Loucy (cell line): ENCODE measurements around the gene EIF3A.

Experiments
- H2AFZ ChIP-seq: fragments of 200-600 bp; sonication (generic); 2 replicates; pipeline ENCODE4 v1.6.0; 2016; ENCODE audit warnings: antibody characterized with exemption, mild to moderate bottlenecking, low read length, moderate library complexity
- H3F3A ChIP-seq: fragments of 200-600 bp; 2 replicates; pipeline ENCODE4 v1.6.0; 2016; ENCODE audit warnings: antibody characterized with exemption, low read depth, mild to moderate bottlenecking
- H3K27me3 ChIP-seq: fragments of 200-600 bp; sonication (generic); 2 replicates; pipeline ENCODE4 v1.6.1; 2014; ENCODE audit warnings: low read length, mild to moderate bottlenecking; ENCODE audit not compliant: insufficient read depth, poor library complexity, severe bottlenecking
- H3K36me3 ChIP-seq: fragments of 200-600 bp; sonication (generic); 2 replicates; pipeline ENCODE4 v1.6.1; 2016; ENCODE audit warnings: low read length; ENCODE audit not compliant: insufficient read depth
- H3K4me1 ChIP-seq: fragments of 200-600 bp; sonication (generic); 2 replicates; pipeline ENCODE4 v1.5.1; 2014; ENCODE audit warnings: low read length, mild to moderate bottlenecking; ENCODE audit not compliant: insufficient read depth, poor library complexity, severe bottlenecking
- H3K4me2 ChIP-seq: fragments of 200-600 bp; sonication (generic); 2 replicates; pipeline ENCODE4 v1.6.0; 2014; ENCODE audit warnings: antibody characterized with exemption, low read length, low read depth, mild to moderate bottlenecking; ENCODE audit not compliant: poor library complexity, severe bottlenecking
- H3K4me3 ChIP-seq: fragments of 200-600 bp; sonication (generic); 2 replicates; pipeline ENCODE4 v1.5.1; 2014; ENCODE audit warnings: low read length, mild to moderate bottlenecking, mixed read lengths; ENCODE audit not compliant: poor library complexity, severe bottlenecking
- H3K79me2 ChIP-seq: fragments of 200-600 bp; sonication (generic); 2 replicates; pipeline ENCODE4 v1.6.1; 2014; ENCODE audit warnings: low read length; ENCODE audit not compliant: insufficient read depth
- H3K9ac ChIP-seq: fragments of 200-600 bp; sonication (generic); 2 replicates; pipeline ENCODE4 v1.6.0; 2014; ENCODE audit warnings: mild to moderate bottlenecking, low read depth, low read length, moderate library complexity; ENCODE audit not compliant: poor library complexity, severe bottlenecking
- H3K9me2 ChIP-seq: fragments of 200-600 bp; sonication (generic); replicated peaks from 2 replicates; pipeline ENCODE4 v1.6.1; 2016; ENCODE audit warnings: low read depth, low read length, mixed read lengths
- H3K9me3 ChIP-seq: fragments of 200-600 bp; sonication (generic); 2 replicates; pipeline ENCODE4 v1.6.1; 2014; ENCODE audit warnings: mild to moderate bottlenecking, antibody characterized with exemption, low read length, low read depth; ENCODE audit not compliant: insufficient read depth
- H4K20me1 ChIP-seq: fragments of 200-600 bp; sonication (generic); 2 replicates; pipeline ENCODE4 v1.6.0; 2014; ENCODE audit warnings: antibody characterized with exemption, low read length, mild to moderate bottlenecking; ENCODE audit not compliant: insufficient read depth, poor library complexity, severe bottlenecking
- CTCF ChIP-seq: fragments of 200-600 bp; sonication (generic); conservative IDR thresholded peaks from 2 replicates; pipeline ENCODE4 v1.5.1; 2014; ENCODE audit warnings: mild to moderate bottlenecking, antibody characterized with exemption, low read length
- EZH2phosphoT487 ChIP-seq: fragments of 200-600 bp; IDR thresholded peaks from 2 replicates; pipeline ENCODE4 v1.6.1; 2018; ENCODE audit warnings: antibody characterized with exemption, mild to moderate bottlenecking, moderate library complexity, borderline replicate concordance

The EIF3A gene

DNA sequence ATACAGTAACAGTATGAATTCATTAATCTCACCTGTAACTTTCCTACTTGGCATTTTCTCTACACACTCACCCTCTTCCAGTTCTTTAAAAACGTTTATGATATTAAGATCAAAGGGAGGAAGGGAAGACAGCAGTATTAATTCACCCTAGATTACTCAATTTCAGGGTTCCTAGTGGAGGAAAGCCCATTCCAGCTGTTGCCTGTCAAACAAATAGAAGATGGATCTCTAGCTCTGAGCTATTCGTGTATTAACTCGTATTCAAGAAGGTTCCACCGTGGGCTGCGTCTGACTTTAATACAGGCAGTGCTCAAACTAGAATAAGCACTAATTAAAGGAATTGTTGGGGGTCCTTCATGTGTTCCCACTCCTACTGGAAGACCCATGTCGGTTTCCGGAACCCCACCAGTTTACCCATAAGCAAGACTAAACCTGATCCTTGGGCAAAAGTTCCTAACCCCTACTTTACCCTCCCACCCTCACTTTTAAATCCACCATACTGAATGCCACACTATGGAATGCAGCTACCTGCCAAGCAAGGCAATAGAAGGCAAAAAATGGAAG is 49.0 kb downstream of the EIF3A start:
- no peak overlapping the region for H2AFZ ChIP-seq
- no peak overlapping the region for H3K9ac ChIP-seq
- no peaks in the 10 kb centered on the region for H3K27me3 ChIP-seq
- H3K9me3 ChIP-seq, result no peaks in the 10 kb centered on the region
- H3K4me3 ChIP-seq, result no peak overlapping the region
- peaks cover 12% of the 10 kb centered on the region for H3F3A ChIP-seq
- H3K4me1 ChIP-seq, result no peaks in the 10 kb centered on the region
- H3K36me3 ChIP-seq, result peaks cover 36% of the 10 kb centered on the region
- no peak for TF ChIP-seq CTCF
- no peak for TF ChIP-seq EZH2phosphoT487
- no peaks in the 10 kb centered on the region for H3K9me2 ChIP-seq
- H3K4me2 ChIP-seq, result no peak overlapping the region
- H4K20me1 ChIP-seq, result peaks cover 10% of the 10 kb centered on the region
- no peaks in the 10 kb centered on the region for H3K79me2 ChIP-seq

- no peak overlapping the region for H2AFZ ChIP-seq
- no peak for TF ChIP-seq EZH2phosphoT487
- TF ChIP-seq CTCF, result no peak
- H3K9me3 ChIP-seq, result no peaks in the 10 kb centered on the region
- H3K4me2 ChIP-seq, result peak overlapping the region; percentile 9
- H3K79me2 ChIP-seq, result no peaks in the 10 kb centered on the region
- H4K20me1 ChIP-seq, result peaks cover 10% of the 10 kb centered on the region
- H3K4me3 ChIP-seq, result no peak overlapping the region
- H3F3A ChIP-seq, result peaks cover 12% of the 10 kb centered on the region
- H3K27me3 ChIP-seq, result no peaks in the 10 kb centered on the region
- no peak overlapping the region for H3K9ac ChIP-seq
- H3K9me2 ChIP-seq, result no peaks in the 10 kb centered on the region
- H3K36me3 ChIP-seq, result peaks cover 27% of the 10 kb centered on the region
- no peaks in the 10 kb centered on the region for H3K4me1 ChIP-seq
Observed at GRCh38 chr10:119030421-119031250, 50.0 kb downstream of the EIF3A start.

- Histone ChIP-seq H3K4me1 (no peaks in the 10 kb centered on the region), H3K4me3 (peak within 1 kb of the TSS; percentile 74), H3F3A (peaks cover 12% of the 10 kb centered on the region), H3K4me2 (peak within 1 kb of the TSS; percentile 71), H3K36me3 (peaks cover 25% of the 10 kb centered on the region), H3K9me3 (no peaks in the 10 kb centered on the region), H4K20me1 (peaks cover 10% of the 10 kb centered on the region), H3K79me2 (no peaks in the 10 kb centered on the region), H3K9me2 (no peaks in the 10 kb centered on the region), H3K27me3 (no peaks in the 10 kb centered on the region), H2AFZ (peak within 1 kb of the TSS; percentile 60; the same call in 1 of the 2 replicates), H3K9ac (no peak within 1 kb of the TSS)
- TF ChIP-seq CTCF (no peak), EZH2phosphoT487 (no peak)
Observed at GRCh38 chr10:119029613-119030420, 50.8 kb downstream of the EIF3A start, which contains the start of gene NANOS1. NANOS1 (plus strand) TSS chr10:119029714; CDS start chr10:119029802, 88 bp downstream.
